Measurements from ENCODE around the gene SCN8A.

The SCN8A gene

GRCh38 chr12:51755251-51755650, 164.2 kb downstream of the SCN8A start:
- H3K27ac ChIP-seq, result no peak overlapping the region
- no peak for DNase-seq
- no peak overlapping the region for H3K4me3 ChIP-seq (ENCODE audit: low read depth, low read length)
- no peak for TF ChIP-seq CTCF (IDR thresholded peaks at IDR 0.05; ENCODE audit: low read depth, low read length)
- H3K9me3 ChIP-seq (ENCODE audit: severe bottlenecking), result no peaks in the 10 kb centered on the region
- H3K27me3 ChIP-seq (ENCODE audit: insufficient read depth, low read depth, severe bottlenecking), result no peaks in the 10 kb centered on the region
- H3K36me3 ChIP-seq, result peaks cover 16% of the 10 kb centered on the region

- TF ChIP-seq CTCF (IDR thresholded peaks at IDR 0.05; ENCODE audit: low read depth, low read length), result no peak
- Histone ChIP-seq H3K36me3 (peaks cover 5% of the 10 kb centered on the region; the same call in 1 of the 2 replicates), H3K27me3 (ENCODE audit: insufficient read depth, low read depth, severe bottlenecking) (no peaks in the 10 kb centered on the region), H3K4me3 (ENCODE audit: low read depth, low read length) (no peak overlapping the region), H3K27ac (no peak overlapping the region), H3K9me3 (ENCODE audit: severe bottlenecking) (no peaks in the 10 kb centered on the region)
- no peak for DNase-seq
Measured at GRCh38 chr12:51759175-51759574, 168.1 kb downstream of the SCN8A start.

- no peaks in the 10 kb centered on the region for H3K27me3 ChIP-seq (ENCODE audit: insufficient read depth, low read depth, severe bottlenecking)
- DNase-seq, result no peak
- H3K9me3 ChIP-seq (ENCODE audit: severe bottlenecking), result no peaks in the 10 kb centered on the region
- no peak for TF ChIP-seq CTCF (IDR thresholded peaks at IDR 0.05; ENCODE audit: low read depth, low read length)
- no peak overlapping the region for H3K27ac ChIP-seq
- peaks cover 5% of the 10 kb centered on the region; the same call in 1 of the 2 replicates for H3K36me3 ChIP-seq
- no peak overlapping the region for H3K4me3 ChIP-seq (ENCODE audit: low read depth, low read length)
Measured at GRCh38 chr12:51759695-51760094, 168.7 kb downstream of the SCN8A start.

- no peak overlapping the region for H3K4me3 ChIP-seq (ENCODE audit: low read depth, low read length)
- H3K27me3 ChIP-seq (ENCODE audit: insufficient read depth, low read depth, severe bottlenecking), result no peaks in the 10 kb centered on the region
- TF ChIP-seq CTCF (IDR thresholded peaks at IDR 0.05; ENCODE audit: low read depth, low read length), result no peak
- peaks cover 5% of the 10 kb centered on the region; the same call in 1 of the 2 replicates for H3K36me3 ChIP-seq
- no peak for DNase-seq
- no peak overlapping the region for H3K27ac ChIP-seq
- H3K9me3 ChIP-seq (ENCODE audit: severe bottlenecking), result no peaks in the 10 kb centered on the region
Measured at GRCh38 chr12:51760231-51760630, 169.2 kb downstream of the SCN8A start.

GRCh38 chr12:51763743-51764142, 172.7 kb downstream of the SCN8A start:
- Histone ChIP-seq H3K27me3 (ENCODE audit: insufficient read depth, low read depth, severe bottlenecking) (no peaks in the 10 kb centered on the region), H3K27ac (no peak overlapping the region), H3K9me3 (ENCODE audit: severe bottlenecking) (no peaks in the 10 kb centered on the region), H3K4me3 (ENCODE audit: low read depth, low read length) (no peak overlapping the region), H3K36me3 (peaks cover 9% of the 10 kb centered on the region)
- DNase-seq, result no peak
- no peak for TF ChIP-seq CTCF (IDR thresholded peaks at IDR 0.05; ENCODE audit: low read depth, low read length)

GRCh38 chr12:51766067-51766676, 175.1 kb downstream of the SCN8A start:
- Histone ChIP-seq H3K4me3 (ENCODE audit: low read depth, low read length) (no peak overlapping the region), H3K27me3 (ENCODE audit: insufficient read depth, low read depth, severe bottlenecking) (no peaks in the 10 kb centered on the region), H3K9me3 (ENCODE audit: severe bottlenecking) (no peaks in the 10 kb centered on the region), H3K36me3 (peaks cover 24% of the 10 kb centered on the region), H3K27ac (no peak overlapping the region)
- TF ChIP-seq CTCF (IDR thresholded peaks at IDR 0.05; ENCODE audit: low read depth, low read length), result no peak
- DNase-seq, result no peak
